Skeletal muscle satellite cell (primary cell): ENCODE results near the gene RRBP1.

Source experiments
- H3K27me3 ChIP-seq: 2 replicates; pipeline ENCODE4 v1.7.0; 2013; ENCODE audit warnings: low read length; ENCODE audit not compliant: control insufficient read depth, insufficient read depth
- H3K36me3 ChIP-seq: 2 replicates; pipeline ENCODE4 v1.7.0; 2013; ENCODE audit warnings: mild to moderate bottlenecking, control low read depth, low read length; ENCODE audit not compliant: insufficient read depth
- H3K4me1 ChIP-seq: 2 replicates; pipeline ENCODE4 v1.7.0; 2013; ENCODE audit warnings: low read length; ENCODE audit not compliant: control insufficient read depth, insufficient read depth
- H3K4me2 ChIP-seq: 2 replicates; pipeline ENCODE4 v1.7.0; 2013; ENCODE audit warnings: mild to moderate bottlenecking, low read length
- H3K4me3 ChIP-seq: 2 replicates; pipeline ENCODE4 v1.7.0; 2013; ENCODE audit warnings: low read length
- H3K9ac ChIP-seq: 2 replicates; pipeline ENCODE4 v1.7.0; 2013; ENCODE audit warnings: mild to moderate bottlenecking, low read depth, low read length, moderate library complexity
- H3K9me3 ChIP-seq: replicated peaks from 2 replicates; pipeline ENCODE4 v1.7.0; 2013; ENCODE audit warnings: mild to moderate bottlenecking, control low read depth, low read length

RRBP1 gene

DNA sequence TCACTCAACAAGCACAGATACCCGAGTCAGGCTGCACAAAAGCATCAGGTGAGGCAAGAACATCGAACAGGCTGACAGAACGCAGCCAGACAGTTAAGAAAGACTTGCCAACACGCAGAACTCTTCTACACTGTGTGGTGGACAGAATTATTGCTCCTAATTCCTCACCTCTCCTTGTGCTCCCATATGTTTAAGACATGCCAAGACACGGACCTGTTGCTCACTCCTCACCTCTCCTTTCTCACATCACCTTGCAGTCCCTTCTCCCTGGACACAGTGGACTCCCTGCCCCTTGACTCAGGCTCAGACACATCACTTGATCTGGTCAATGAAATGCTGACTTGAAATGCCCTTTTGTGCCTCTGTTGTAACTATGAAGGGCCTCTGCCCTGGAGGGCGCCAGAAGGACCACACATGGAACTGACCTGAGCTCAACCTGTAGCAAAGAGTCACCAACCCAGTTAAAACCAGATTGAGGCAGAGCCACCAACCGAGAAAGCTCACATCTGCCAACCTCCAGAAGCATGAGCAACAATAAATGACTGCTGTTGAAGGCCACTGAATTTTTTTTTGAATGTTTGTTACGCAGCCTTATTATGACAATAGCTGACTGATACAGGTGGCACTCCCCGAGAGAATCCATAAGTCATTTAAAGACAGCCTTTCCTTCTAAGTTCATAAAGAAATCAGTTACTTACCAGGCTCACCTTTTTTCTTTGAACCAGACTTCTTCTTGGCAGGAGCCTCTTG, 24.0 kb downstream of the RRBP1 start:
- no peaks in the 10 kb centered on the region for H3K27me3 ChIP-seq
- H3K4me3 ChIP-seq = no peak overlapping the region
- peaks cover 4% of the 10 kb centered on the region for H3K9me3 ChIP-seq
- no peak overlapping the region for H3K9ac ChIP-seq
- peaks cover 64% of the 10 kb centered on the region for H3K36me3 ChIP-seq
- no peak overlapping the region for H3K4me2 ChIP-seq
- peaks cover 39% of the 10 kb centered on the region for H3K4me1 ChIP-seq

DNA sequence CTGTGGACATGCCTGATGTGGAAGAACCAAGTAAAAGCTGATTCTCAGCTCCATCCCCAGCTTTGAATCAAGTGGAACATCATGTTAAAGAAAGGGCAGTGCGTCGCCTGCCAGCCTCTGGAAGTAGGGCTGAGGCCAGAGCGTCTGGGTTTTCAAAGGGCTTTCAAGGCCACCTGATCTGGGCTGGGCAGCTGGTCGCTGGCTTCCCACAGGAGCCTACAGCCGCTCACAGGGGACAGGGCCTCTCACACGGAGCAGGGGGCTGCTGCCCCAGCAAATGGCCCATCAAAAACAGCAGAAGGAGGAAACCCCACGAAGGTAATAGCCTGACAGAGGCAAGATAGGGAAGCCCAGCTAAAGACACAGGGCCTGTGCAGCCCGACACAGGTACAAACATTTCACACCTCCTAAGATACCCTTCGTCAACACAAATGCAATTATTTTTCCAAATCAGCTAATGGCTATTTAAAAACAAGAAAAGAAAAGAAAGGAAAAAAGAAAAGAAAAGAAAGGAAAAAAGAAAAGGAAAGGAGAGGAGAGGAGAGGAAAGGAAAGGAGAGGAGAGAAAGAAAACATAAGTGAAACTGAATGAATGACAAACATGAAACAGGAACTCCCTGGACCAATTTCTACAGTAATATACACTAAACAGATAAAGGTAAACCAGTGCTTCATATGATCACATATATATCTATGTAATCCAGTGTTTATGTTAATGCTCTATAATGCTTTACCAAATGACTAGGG, 24.8 kb downstream of the RRBP1 start:
- peaks cover 4% of the 10 kb centered on the region for H3K9me3 ChIP-seq
- no peak overlapping the region for H3K9ac ChIP-seq
- H3K36me3 ChIP-seq = peaks cover 70% of the 10 kb centered on the region
- H3K27me3 ChIP-seq = no peaks in the 10 kb centered on the region
- H3K4me3 ChIP-seq = no peak overlapping the region
- H3K4me2 ChIP-seq = no peak overlapping the region
- H3K4me1 ChIP-seq = peaks cover 35% of the 10 kb centered on the region

DNA sequence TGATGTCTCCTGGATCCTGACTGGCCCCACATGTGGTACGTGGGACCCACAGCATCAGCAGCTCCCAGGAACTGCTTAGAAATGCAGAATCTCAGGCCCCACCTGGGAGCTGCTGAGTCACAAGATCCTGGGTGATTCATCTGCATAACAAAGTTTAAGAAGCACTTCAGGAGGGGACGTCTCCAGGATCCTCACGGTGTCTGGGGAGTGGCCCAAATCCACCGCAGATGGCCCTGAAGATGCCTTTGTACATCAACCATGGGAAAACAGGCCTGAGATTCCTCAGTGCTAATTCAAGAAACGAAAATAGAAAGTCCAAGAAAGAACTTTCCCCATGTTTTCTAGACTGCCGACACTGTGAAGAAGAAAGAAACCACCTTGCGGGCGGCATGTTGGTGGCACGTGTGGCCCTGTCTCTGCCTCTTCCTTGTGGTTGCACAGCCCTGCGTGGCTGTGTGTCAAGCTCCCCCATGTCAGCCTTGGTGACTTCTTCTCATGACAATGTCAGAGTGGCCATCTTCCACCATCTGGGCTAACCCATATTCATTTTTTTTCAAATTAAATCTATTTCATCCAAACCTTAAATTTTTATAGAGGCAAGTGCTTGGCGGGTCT, 26.1 kb downstream of the RRBP1 start:
- peaks cover 73% of the 10 kb centered on the region for H3K36me3 ChIP-seq
- no peak overlapping the region for H3K4me3 ChIP-seq
- H3K9me3 ChIP-seq = peaks cover 4% of the 10 kb centered on the region
- H3K4me1 ChIP-seq = peaks cover 36% of the 10 kb centered on the region
- no peak overlapping the region for H3K4me2 ChIP-seq
- H3K27me3 ChIP-seq = no peaks in the 10 kb centered on the region
- no peak overlapping the region for H3K9ac ChIP-seq

DNA sequence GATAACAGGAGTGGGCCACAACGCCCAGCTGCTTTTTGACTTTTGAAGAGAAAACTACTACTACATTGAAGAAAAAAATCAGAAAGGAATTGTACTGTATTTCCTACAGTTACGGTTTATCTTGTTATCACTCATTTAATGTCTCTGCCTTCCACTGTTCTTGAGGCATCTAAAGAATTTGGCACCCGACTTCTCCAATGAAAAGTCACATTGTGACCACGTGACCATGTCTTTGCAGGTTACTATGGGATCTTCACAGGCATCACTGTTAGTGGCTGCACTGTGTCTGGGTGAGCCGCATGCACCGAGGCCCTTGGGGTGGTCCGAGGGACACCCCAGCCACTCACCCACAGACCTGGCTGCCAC, 26.8 kb downstream of the RRBP1 start:
- H3K9ac ChIP-seq = peak overlapping the region; percentile 22
- no peak overlapping the region for H3K4me3 ChIP-seq
- no peaks in the 10 kb centered on the region for H3K27me3 ChIP-seq
- H3K4me1 ChIP-seq = peaks cover 34% of the 10 kb centered on the region
- peaks cover 4% of the 10 kb centered on the region for H3K9me3 ChIP-seq
- H3K4me2 ChIP-seq = no peak overlapping the region
- H3K36me3 ChIP-seq = peaks cover 76% of the 10 kb centered on the region

DNA sequence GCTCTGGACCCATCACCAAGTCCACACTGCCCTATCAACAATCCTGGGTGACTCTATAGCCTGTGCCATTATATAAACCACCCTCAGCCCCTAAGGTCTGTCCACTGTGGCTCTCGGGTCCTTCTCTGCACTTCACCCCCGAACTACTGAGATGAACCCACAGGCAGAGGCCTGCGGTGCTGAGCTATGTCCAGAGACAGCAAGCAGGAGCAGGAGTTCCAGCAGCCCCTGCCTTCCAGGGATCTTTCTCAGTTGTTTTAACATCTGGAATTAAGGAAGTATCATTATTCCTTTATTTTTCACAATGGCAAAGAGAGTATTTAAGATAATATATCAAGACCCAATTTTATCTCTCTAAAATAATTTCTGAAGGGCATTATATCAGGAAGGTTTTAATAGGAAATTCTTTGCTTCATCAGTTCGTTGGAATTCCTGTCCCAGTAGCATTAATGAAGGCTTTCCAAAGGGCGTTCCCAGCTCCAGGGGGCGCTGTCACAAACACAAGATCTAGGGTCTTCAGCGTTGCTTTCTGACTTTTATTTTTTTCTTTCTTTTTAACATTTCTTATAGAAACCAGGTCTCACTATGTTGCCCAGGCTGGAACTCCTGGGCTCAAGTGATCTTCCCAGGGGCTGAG, 27.3 kb downstream of the RRBP1 start:
- H3K27me3 ChIP-seq = no peaks in the 10 kb centered on the region
- H3K9me3 ChIP-seq = peaks cover 4% of the 10 kb centered on the region
- peaks cover 73% of the 10 kb centered on the region for H3K36me3 ChIP-seq
- H3K4me2 ChIP-seq = no peak overlapping the region
- peaks cover 34% of the 10 kb centered on the region for H3K4me1 ChIP-seq
- H3K4me3 ChIP-seq = no peak overlapping the region
- peak overlapping the region; percentile 22 for H3K9ac ChIP-seq

DNA sequence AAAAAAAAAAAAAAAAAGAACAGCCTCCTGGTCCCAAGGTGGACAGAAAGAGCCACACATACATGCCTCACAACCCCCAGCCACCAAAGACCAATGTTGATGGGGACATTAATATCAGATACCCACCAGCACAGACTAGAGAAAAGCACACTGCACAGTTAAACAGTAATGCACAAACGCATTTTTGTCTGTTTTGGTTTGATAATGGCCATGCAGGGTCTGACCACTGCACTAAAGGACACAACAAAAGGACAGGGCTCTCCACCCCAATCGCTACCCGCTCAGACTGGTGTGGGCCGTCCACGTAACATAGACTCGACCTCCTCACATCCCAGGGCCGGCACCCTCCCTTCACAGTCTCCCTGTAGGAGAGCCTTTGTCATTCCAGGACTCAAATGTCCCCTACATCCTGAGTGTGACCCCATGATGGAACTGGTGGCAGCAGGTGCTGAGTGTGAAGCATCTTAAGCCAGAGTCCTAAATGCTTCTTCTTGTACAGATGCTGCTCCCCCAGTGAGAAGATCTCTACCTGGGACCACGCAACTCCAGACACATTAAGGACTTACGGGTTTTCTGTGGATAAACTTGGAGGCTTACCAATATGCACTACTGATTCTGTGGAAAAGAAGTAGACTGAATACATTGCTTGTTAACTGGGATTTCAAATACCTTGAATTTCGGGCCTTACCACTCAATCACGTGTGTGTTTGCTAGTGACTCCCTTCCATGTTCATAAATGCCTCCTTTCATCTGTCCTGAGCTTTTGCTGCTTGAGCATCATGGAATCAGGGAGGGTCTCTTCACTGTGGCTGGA, 28.0 kb downstream of the RRBP1 start:
- H3K27me3 ChIP-seq = no peaks in the 10 kb centered on the region
- H3K9me3 ChIP-seq = peaks cover 4% of the 10 kb centered on the region
- H3K4me2 ChIP-seq = no peak overlapping the region
- H3K9ac ChIP-seq = no peak overlapping the region
- H3K4me1 ChIP-seq = peaks cover 37% of the 10 kb centered on the region
- peaks cover 69% of the 10 kb centered on the region for H3K36me3 ChIP-seq
- H3K4me3 ChIP-seq = no peak overlapping the region

DNA sequence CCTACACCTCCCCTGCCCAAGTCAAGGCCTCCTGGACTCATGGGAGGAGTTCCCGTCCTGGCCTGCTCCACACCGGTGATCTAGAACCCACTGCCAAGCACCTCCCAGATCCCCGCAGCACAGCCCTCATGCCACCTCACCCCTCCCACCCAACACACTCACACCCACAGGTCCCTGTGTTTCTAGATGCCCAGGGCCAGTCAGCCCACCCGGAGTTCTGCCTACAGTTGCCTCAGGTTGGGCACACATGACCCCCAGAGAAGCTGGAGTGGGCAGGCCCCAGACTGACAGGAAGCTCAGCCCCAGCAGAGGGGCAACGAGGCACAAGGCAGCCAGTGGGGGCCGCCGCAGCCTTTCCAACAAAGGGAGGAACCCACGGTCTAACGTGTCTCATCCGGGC, 29.6 kb downstream of the RRBP1 start:
- Histone ChIP-seq H3K4me1 (peaks cover 51% of the 10 kb centered on the region), H3K4me3 (no peak overlapping the region), H3K36me3 (peaks cover 63% of the 10 kb centered on the region), H3K9ac (no peak overlapping the region), H3K27me3 (no peaks in the 10 kb centered on the region), H3K9me3 (no peaks in the 10 kb centered on the region), H3K4me2 (no peak overlapping the region)

DNA sequence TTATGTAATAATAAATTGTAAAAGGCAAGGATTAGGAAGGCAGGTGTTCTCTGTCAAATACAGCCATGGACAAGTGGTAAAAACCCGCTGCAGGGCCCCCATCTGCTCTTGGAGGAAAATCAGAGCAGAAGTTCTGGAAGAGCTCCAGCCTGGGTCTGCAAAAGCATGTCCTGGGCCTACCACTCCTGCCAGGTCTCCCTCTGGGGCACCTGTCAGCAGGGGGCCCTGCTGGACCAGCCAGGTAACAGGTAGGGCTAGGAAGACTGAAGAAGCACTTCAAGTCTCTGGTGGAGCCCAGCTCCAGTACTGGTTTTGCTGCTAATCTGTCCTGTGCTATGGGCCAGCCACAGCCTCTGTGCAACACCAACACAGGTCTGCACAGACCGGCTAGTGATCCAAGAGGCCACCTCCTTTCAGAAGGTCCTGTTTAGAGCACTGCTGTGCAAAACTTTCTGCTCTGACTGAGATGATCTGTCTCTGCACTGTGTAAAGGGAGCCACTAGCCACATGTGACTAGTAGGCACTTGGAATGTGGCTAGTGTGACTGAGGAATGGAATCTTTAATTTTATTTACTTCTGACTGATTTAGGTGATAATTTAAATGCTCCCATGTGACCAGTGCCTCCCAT, 30.2 kb downstream of the RRBP1 start:
- Histone ChIP-seq H3K36me3 (peaks cover 58% of the 10 kb centered on the region), H3K9me3 (no peaks in the 10 kb centered on the region), H3K4me1 (peaks cover 51% of the 10 kb centered on the region), H3K4me3 (no peak overlapping the region), H3K9ac (no peak overlapping the region), H3K27me3 (no peaks in the 10 kb centered on the region), H3K4me2 (no peak overlapping the region)

DNA sequence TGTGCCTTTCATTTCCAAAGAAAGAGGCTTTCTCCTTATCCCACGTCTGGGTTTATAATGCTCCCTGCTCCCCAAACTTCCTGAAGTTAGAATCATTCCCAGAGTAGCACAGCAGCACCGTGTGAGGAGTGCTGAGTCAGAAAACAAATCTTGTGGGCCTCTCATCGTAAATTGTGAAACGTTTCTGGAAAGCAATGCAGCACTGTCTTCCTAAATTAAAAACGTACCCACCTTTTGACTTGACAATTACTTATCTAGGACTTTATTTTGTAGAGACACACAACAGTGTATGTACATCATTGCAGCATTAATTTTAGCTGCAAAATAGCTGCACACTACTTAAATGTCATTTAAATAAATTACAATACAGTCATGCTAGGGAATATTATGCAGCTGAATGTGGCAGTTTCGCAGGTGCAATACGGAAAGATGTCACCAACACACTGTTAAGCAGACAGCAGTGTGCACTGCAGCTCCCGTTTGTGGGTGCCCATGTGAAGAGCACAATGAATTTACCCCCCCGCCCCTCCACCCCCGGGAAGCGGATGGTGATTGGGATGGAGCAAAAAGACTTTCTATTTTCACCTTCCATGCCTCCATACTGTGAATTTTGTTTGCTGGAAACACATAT, 30.8 kb downstream of the RRBP1 start:
- peaks cover 51% of the 10 kb centered on the region for H3K4me1 ChIP-seq
- no peak overlapping the region for H3K4me3 ChIP-seq
- H3K9me3 ChIP-seq = no peaks in the 10 kb centered on the region
- no peaks in the 10 kb centered on the region for H3K27me3 ChIP-seq
- H3K9ac ChIP-seq = peak overlapping the region; percentile 30
- H3K36me3 ChIP-seq = peaks cover 55% of the 10 kb centered on the region
- peak overlapping the region; percentile 28 for H3K4me2 ChIP-seq

DNA sequence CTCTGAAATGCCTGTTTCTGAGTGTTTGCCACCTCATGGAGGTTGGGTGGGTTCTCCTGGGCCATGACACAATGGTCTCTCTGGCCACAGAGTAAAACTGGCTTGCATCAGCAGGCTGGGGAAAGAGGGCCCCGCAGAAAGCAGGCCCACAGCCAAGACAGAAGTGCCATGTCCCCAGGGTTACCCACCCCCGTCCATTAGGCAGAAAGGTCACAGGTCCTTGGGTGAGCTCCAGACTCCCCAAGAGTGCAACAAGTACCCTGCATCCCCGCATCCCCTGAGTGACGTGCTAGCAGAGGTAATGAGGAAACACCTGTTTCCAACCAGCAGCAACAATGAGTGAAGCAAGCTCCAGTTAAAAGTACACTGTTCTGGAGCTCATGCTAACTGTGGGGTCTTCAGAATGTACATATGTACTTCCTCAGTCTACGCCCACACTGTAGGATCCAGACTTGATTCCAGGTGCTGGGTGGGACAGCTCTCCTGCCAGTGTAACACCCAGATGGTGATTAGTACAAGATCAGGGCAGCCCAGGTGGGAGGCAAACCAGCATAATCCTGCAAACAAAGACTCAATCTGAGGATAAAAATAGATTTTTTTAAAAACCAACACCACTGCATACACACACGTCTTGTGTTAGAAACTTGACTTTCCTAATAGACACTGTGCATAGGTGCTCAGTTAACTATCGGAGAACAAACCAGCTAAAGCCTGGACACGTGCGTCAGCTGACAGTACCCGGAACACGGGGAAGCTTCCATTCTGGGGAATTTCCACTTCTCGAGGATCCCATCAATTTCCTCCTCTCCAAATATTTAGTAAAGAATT, 31.5 kb downstream of the RRBP1 start:
- H3K4me3 ChIP-seq = no peak overlapping the region
- no peaks in the 10 kb centered on the region for H3K27me3 ChIP-seq
- peaks cover 48% of the 10 kb centered on the region for H3K4me1 ChIP-seq
- H3K4me2 ChIP-seq = peak overlapping the region; percentile 28
- H3K36me3 ChIP-seq = peaks cover 57% of the 10 kb centered on the region
- no peaks in the 10 kb centered on the region for H3K9me3 ChIP-seq
- peak overlapping the region; percentile 30 for H3K9ac ChIP-seq
